H1 (cell line): ENCODE results near the gene LACTB. TPM values are rescaled to one million over a fixed set of nuclear protein-coding genes. Genes with fewer than 3 reads are reported as not detected.

ENCODE experiments used
- FOSL1 ChIP-seq: IDR thresholded peaks from 2 replicates; pipeline ENCODE4 v1.6.1; 2011; ENCODE audit warnings: mild to moderate bottlenecking, low read depth, low read length, moderate library complexity; ENCODE audit not compliant: insufficient read depth
- POLR2A ChIP-seq, 2 experiments: IDR thresholded peaks; 1 replicate in 1 of 2; 2 replicates in 1 of 2; pipeline ENCODE4 v1.6.1; 2011; ENCODE audit warnings: low read depth in 2 of 2, low read length in 2 of 2, mild to moderate bottlenecking in 2 of 2; ENCODE audit errors: control extremely low read depth in 1 of 2
- SIX5 ChIP-seq: IDR thresholded peaks from 2 replicates; pipeline ENCODE4 v1.6.1; 2011; ENCODE audit warnings: mild to moderate bottlenecking, low read depth, low read length
- SP2 ChIP-seq: IDR thresholded peaks from 2 replicates; pipeline ENCODE4 v1.6.1; 2012; ENCODE audit warnings: mild to moderate bottlenecking, low read length, inconsistent platforms
- TCF12 ChIP-seq: IDR thresholded peaks from 2 replicates; pipeline ENCODE4 v1.6.1; 2011; ENCODE audit warnings: low read depth, mild to moderate bottlenecking, low read length
- polyA plus RNA-seq, 7 experiments: library from polyadenylated mRNA; depleted of rRNA in 3 of 7; stranded (reverse) in 5 of 7; unstranded in 2 of 7; fragments of >200 nt in 5 of 7; fragments of 200-250 nt in 2 of 7; gene quantifications; 1 replicate in 5 of 7; 2 replicates in 1 of 7; 4 replicates in 1 of 7; pipeline versions ENCODE4 v1.2.1 to v1.2.3, GENCODE V29; 2011 to 2013; ENCODE audit warnings: missing spikeins in 2 of 7, mixed read lengths in 2 of 7
- total RNA-seq: library from RNA; stranded (reverse); fragmentation: NEBNext Ultra II Directional; extraction: Animal tissue kit (Norgen Biotek cat#: 25700); gene quantifications from 2 replicates; pipeline ENCODE4 v1.2.1, GENCODE V29; 2021
- TF ChIP-seq, protein P1 (sequence below): fragments of 300-600 bp; sonication (generic); IDR thresholded peaks from 2 replicates; pipeline ENCODE4 v1.7.1; 2012; ENCODE audit warnings: low read length, moderate library complexity, mild to moderate bottlenecking, inconsistent platforms; ENCODE audit not compliant: insufficient replicate concordance
- TF ChIP-seq, protein P2 (sequence below): IDR thresholded peaks from 2 replicates; pipeline ENCODE4 v1.6.1; 2012; ENCODE audit warnings: low read length, inconsistent platforms
- TF ChIP-seq, protein P3 (sequence below), 3 experiments: IDR thresholded peaks; 1 replicate in 2 of 3; 2 replicates in 1 of 3; pipeline versions ENCODE4 v1.5.1 to v1.6.1; 2011; ENCODE audit warnings: low read length in 3 of 3, mild to moderate bottlenecking in 3 of 3, inconsistent platforms in 2 of 3, low read depth in 1 of 3, moderate library complexity in 1 of 3; ENCODE audit not compliant: insufficient read depth in 1 of 3; ENCODE audit errors: control extremely low read depth in 1 of 3

Gene LACTB
- total and polyA plus RNA-seq, 2 of the 8 experiments (the other 6 are each of a cell fraction or from before 2014, with no cell fraction given) = 5.8 to 14.9 TPM

DNA sequence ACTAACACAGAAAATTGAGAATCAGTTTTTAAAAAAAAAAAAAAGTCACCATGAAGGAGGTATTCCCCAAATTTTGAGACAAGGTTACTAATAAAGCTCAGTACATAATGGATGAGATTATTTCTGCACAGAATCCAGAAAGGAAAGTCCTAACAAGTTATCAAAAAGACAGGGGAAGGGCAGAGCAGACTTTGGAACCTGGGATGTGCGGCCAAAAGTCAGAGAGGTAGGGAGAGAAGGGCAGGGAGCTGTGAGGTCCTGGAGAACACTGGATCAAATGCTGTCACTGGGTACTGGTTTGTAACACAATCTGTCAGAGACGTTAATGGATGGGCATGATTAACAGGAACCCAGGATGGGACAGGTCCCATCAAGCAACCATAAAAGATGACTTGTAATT, 12.2 kb upstream of the LACTB start (continued):
- TF ChIP-seq, protein P1, sequence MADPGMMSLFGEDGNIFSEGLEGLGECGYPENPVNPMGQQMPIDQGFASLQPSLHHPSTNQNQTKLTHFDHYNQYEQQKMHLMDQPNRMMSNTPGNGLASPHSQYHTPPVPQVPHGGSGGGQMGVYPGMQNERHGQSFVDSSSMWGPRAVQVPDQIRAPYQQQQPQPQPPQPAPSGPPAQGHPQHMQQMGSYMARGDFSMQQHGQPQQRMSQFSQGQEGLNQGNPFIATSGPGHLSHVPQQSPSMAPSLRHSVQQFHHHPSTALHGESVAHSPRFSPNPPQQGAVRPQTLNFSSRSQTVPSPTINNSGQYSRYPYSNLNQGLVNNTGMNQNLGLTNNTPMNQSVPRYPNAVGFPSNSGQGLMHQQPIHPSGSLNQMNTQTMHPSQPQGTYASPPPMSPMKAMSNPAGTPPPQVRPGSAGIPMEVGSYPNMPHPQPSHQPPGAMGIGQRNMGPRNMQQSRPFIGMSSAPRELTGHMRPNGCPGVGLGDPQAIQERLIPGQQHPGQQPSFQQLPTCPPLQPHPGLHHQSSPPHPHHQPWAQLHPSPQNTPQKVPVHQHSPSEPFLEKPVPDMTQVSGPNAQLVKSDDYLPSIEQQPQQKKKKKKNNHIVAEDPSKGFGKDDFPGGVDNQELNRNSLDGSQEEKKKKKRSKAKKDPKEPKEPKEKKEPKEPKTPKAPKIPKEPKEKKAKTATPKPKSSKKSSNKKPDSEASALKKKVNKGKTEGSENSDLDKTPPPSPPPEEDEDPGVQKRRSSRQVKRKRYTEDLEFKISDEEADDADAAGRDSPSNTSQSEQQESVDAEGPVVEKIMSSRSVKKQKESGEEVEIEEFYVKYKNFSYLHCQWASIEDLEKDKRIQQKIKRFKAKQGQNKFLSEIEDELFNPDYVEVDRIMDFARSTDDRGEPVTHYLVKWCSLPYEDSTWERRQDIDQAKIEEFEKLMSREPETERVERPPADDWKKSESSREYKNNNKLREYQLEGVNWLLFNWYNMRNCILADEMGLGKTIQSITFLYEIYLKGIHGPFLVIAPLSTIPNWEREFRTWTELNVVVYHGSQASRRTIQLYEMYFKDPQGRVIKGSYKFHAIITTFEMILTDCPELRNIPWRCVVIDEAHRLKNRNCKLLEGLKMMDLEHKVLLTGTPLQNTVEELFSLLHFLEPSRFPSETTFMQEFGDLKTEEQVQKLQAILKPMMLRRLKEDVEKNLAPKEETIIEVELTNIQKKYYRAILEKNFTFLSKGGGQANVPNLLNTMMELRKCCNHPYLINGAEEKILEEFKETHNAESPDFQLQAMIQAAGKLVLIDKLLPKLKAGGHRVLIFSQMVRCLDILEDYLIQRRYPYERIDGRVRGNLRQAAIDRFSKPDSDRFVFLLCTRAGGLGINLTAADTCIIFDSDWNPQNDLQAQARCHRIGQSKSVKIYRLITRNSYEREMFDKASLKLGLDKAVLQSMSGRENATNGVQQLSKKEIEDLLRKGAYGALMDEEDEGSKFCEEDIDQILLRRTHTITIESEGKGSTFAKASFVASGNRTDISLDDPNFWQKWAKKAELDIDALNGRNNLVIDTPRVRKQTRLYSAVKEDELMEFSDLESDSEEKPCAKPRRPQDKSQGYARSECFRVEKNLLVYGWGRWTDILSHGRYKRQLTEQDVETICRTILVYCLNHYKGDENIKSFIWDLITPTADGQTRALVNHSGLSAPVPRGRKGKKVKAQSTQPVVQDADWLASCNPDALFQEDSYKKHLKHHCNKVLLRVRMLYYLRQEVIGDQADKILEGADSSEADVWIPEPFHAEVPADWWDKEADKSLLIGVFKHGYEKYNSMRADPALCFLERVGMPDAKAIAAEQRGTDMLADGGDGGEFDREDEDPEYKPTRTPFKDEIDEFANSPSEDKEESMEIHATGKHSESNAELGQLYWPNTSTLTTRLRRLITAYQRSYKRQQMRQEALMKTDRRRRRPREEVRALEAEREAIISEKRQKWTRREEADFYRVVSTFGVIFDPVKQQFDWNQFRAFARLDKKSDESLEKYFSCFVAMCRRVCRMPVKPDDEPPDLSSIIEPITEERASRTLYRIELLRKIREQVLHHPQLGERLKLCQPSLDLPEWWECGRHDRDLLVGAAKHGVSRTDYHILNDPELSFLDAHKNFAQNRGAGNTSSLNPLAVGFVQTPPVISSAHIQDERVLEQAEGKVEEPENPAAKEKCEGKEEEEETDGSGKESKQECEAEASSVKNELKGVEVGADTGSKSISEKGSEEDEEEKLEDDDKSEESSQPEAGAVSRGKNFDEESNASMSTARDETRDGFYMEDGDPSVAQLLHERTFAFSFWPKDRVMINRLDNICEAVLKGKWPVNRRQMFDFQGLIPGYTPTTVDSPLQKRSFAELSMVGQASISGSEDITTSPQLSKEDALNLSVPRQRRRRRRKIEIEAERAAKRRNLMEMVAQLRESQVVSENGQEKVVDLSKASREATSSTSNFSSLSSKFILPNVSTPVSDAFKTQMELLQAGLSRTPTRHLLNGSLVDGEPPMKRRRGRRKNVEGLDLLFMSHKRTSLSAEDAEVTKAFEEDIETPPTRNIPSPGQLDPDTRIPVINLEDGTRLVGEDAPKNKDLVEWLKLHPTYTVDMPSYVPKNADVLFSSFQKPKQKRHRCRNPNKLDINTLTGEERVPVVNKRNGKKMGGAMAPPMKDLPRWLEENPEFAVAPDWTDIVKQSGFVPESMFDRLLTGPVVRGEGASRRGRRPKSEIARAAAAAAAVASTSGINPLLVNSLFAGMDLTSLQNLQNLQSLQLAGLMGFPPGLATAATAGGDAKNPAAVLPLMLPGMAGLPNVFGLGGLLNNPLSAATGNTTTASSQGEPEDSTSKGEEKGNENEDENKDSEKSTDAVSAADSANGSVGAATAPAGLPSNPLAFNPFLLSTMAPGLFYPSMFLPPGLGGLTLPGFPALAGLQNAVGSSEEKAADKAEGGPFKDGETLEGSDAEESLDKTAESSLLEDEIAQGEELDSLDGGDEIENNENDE = no peak
- TF ChIP-seq, protein P2, sequence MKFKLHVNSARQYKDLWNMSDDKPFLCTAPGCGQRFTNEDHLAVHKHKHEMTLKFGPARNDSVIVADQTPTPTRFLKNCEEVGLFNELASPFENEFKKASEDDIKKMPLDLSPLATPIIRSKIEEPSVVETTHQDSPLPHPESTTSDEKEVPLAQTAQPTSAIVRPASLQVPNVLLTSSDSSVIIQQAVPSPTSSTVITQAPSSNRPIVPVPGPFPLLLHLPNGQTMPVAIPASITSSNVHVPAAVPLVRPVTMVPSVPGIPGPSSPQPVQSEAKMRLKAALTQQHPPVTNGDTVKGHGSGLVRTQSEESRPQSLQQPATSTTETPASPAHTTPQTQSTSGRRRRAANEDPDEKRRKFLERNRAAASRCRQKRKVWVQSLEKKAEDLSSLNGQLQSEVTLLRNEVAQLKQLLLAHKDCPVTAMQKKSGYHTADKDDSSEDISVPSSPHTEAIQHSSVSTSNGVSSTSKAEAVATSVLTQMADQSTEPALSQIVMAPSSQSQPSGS = no peak
- no peak for TF ChIP-seq SIX5
- TF ChIP-seq, protein P3, sequence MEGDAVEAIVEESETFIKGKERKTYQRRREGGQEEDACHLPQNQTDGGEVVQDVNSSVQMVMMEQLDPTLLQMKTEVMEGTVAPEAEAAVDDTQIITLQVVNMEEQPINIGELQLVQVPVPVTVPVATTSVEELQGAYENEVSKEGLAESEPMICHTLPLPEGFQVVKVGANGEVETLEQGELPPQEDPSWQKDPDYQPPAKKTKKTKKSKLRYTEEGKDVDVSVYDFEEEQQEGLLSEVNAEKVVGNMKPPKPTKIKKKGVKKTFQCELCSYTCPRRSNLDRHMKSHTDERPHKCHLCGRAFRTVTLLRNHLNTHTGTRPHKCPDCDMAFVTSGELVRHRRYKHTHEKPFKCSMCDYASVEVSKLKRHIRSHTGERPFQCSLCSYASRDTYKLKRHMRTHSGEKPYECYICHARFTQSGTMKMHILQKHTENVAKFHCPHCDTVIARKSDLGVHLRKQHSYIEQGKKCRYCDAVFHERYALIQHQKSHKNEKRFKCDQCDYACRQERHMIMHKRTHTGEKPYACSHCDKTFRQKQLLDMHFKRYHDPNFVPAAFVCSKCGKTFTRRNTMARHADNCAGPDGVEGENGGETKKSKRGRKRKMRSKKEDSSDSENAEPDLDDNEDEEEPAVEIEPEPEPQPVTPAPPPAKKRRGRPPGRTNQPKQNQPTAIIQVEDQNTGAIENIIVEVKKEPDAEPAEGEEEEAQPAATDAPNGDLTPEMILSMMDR (IDR thresholded peaks at IDR 0.05; ENCODE audit: control extremely low read depth in 1 of 3, insufficient read depth in 1 of 3, low read depth in 1 of 3, low read length in 3 of 3) = no peak
- TF ChIP-seq SP2 = no peak
- TF ChIP-seq POLR2A (IDR thresholded peaks at IDR 0.05; ENCODE audit: control extremely low read depth in 1 of 2, low read depth in 2 of 2, low read length in 2 of 2) = no peak
- no peak for TF ChIP-seq TCF12
- TF ChIP-seq FOSL1 = no peak
